ENCODE measurements around the gene UQCC2. TPM values are rescaled to one million over a fixed set of nuclear protein-coding genes. Genes with fewer than 3 reads are reported as not detected.

UQCC2 gene
- total RNA-seq, 1 experiment from 2014 or later = 71.2 TPM

- Histone ChIP-seq H3K4me1 (replicated peaks; ENCODE audit: insufficient read depth) (peaks cover 6% of the 10 kb centered on the region), H3K27ac (no peak overlapping the region), H3K27me3 (ENCODE audit: insufficient read depth, low read depth) (no peaks in the 10 kb centered on the region), H2AFZ (no peak overlapping the region), H4K20me1 (ENCODE audit: insufficient read depth) (no peaks in the 10 kb centered on the region), H3K36me3 (ENCODE audit: low read depth) (0 out of 2 replicates have a peak, but pooled peaks cover 7% of the 10 kb centered on the region), H3K9me2 (ENCODE audit: insufficient read depth) (no peaks in the 10 kb centered on the region), H3F3A (ENCODE audit: insufficient read depth, low read depth) (peaks cover 34% of the 10 kb centered on the region; the same call in 1 of the 2 replicates), H3K79me2 (ENCODE audit: low read depth) (no peaks in the 10 kb centered on the region), H3K9me3 (ENCODE audit: insufficient read depth, low read depth) (no peaks in the 10 kb centered on the region), H3K4me2 (no peak overlapping the region), H3K4me3 (no peak overlapping the region)
- CTCF ChIA-PET = no interaction called here
- TF ChIP-seq, protein P1, sequence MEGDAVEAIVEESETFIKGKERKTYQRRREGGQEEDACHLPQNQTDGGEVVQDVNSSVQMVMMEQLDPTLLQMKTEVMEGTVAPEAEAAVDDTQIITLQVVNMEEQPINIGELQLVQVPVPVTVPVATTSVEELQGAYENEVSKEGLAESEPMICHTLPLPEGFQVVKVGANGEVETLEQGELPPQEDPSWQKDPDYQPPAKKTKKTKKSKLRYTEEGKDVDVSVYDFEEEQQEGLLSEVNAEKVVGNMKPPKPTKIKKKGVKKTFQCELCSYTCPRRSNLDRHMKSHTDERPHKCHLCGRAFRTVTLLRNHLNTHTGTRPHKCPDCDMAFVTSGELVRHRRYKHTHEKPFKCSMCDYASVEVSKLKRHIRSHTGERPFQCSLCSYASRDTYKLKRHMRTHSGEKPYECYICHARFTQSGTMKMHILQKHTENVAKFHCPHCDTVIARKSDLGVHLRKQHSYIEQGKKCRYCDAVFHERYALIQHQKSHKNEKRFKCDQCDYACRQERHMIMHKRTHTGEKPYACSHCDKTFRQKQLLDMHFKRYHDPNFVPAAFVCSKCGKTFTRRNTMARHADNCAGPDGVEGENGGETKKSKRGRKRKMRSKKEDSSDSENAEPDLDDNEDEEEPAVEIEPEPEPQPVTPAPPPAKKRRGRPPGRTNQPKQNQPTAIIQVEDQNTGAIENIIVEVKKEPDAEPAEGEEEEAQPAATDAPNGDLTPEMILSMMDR (conservative IDR thresholded peaks at IDR 0.05) = no peak
- TF ChIP-seq EZH2 (IDR thresholded peaks at IDR 0.05; ENCODE audit: low read depth) = no peak
- DNase-seq = no peak
- intact Hi-C loops (cut with micrococcal nuclease; ENCODE audit: unreplicated experiment) = no loop called here
- POLR2A ChIA-PET (ENCODE audit: unreplicated experiment) = no interaction called here
- BruUV-seq (replicated peaks) = no TSS peak
Observed at GRCh38 chr6:33664506-33665057, 46.9 kb downstream of the UQCC2 start.

- ChIA-PET POLR2A (ENCODE audit: unreplicated experiment) (no interaction called here), CTCF (interaction anchor here (0.6 kb wide), 1 partner anchor 21 kb away, joined by 3 read pairs; no protein-coding TSS in a partner anchor)
- H3K9me2 ChIP-seq (ENCODE audit: insufficient read depth) = no peaks in the 10 kb centered on the region
- intact Hi-C loops (cut with micrococcal nuclease; ENCODE audit: unreplicated experiment) = no loop called here
- no peak for DNase-seq
- TF ChIP-seq, protein P1 (conservative IDR thresholded peaks at IDR 0.05) = no peak
- no peak for TF ChIP-seq EZH2 (IDR thresholded peaks at IDR 0.05; ENCODE audit: low read depth)
- no peak overlapping the region for H3K27ac ChIP-seq
- no peak overlapping the region for H3K4me2 ChIP-seq
- H3K27me3 ChIP-seq (ENCODE audit: insufficient read depth, low read depth) = no peaks in the 10 kb centered on the region
- no peaks in the 10 kb centered on the region for H4K20me1 ChIP-seq (ENCODE audit: insufficient read depth)
- H3K79me2 ChIP-seq (ENCODE audit: low read depth) = no peaks in the 10 kb centered on the region
- H3K36me3 ChIP-seq (ENCODE audit: low read depth) = 0 out of 2 replicates have a peak, but pooled peaks cover 7% of the 10 kb centered on the region
- H3K4me3 ChIP-seq = no peak overlapping the region
- no peak overlapping the region for H2AFZ ChIP-seq
- BruUV-seq (replicated peaks) = no TSS peak
- H3K4me1 ChIP-seq (replicated peaks; ENCODE audit: insufficient read depth) = peaks cover 6% of the 10 kb centered on the region
- no peaks in the 10 kb centered on the region for H3K9me3 ChIP-seq (ENCODE audit: insufficient read depth, low read depth)
- peaks cover 27% of the 10 kb centered on the region; the same call in 1 of the 2 replicates for H3F3A ChIP-seq (ENCODE audit: insufficient read depth, low read depth)
Observed at GRCh38 chr6:33663727-33664449, 47.6 kb downstream of the UQCC2 start.

- H3K79me2 ChIP-seq (ENCODE audit: low read depth) = no peaks in the 10 kb centered on the region
- no peak overlapping the region for H2AFZ ChIP-seq
- no peaks in the 10 kb centered on the region for H3K27me3 ChIP-seq (ENCODE audit: insufficient read depth, low read depth)
- H3K27ac ChIP-seq = no peak overlapping the region
- peaks cover 18% of the 10 kb centered on the region; the same call in 1 of the 2 replicates for H3F3A ChIP-seq (ENCODE audit: insufficient read depth, low read depth)
- no peaks in the 10 kb centered on the region; the same call in 1 of the 2 replicates for H4K20me1 ChIP-seq (ENCODE audit: insufficient read depth)
- POLR2A ChIA-PET (ENCODE audit: unreplicated experiment) = no interaction called here
- no peak for DNase-seq
- no peaks in the 10 kb centered on the region for H3K4me1 ChIP-seq (replicated peaks; ENCODE audit: insufficient read depth)
- H3K4me3 ChIP-seq = no peak overlapping the region
- TF ChIP-seq EZH2 (IDR thresholded peaks at IDR 0.05; ENCODE audit: low read depth) = no peak
- TF ChIP-seq, protein P1 (conservative IDR thresholded peaks at IDR 0.05) = no peak
- intact Hi-C loops (cut with micrococcal nuclease; ENCODE audit: unreplicated experiment) = no loop called here
- H3K9me3 ChIP-seq (ENCODE audit: insufficient read depth, low read depth) = no peaks in the 10 kb centered on the region
- peaks cover 11% of the 10 kb centered on the region for H3K36me3 ChIP-seq (ENCODE audit: low read depth)
- no peak overlapping the region for H3K4me2 ChIP-seq
- CTCF ChIA-PET = interaction anchor here (0.6 kb wide), 1 partner anchor 21 kb away, joined by 3 read pairs; no protein-coding TSS in a partner anchor
- no peaks in the 10 kb centered on the region for H3K9me2 ChIP-seq (ENCODE audit: insufficient read depth)
- BruUV-seq (replicated peaks) = no TSS peak
Observed at GRCh38 chr6:33663028-33663427, 48.5 kb downstream of the UQCC2 start.

Measured in PC-9 (cell line).